ENCODE data around the gene KRT6A. TPM values are rescaled to one million over a fixed set of nuclear protein-coding genes. Genes with fewer than 3 reads are reported as not detected.

Gene KRT6A
- total and polyA plus RNA-seq, 9 of the 15 experiments (the other 6 are each of a cell fraction or from before 2014, with no cell fraction given) = 0.26 TPM; not detected in 8

GRCh38 chr12:52441320-52441911 lies 51.6 kb downstream of the KRT6A start:
- Histone ChIP-seq H3K9me1 (ENCODE audit: control insufficient read depth, insufficient read depth, low read length) (no peaks in the 10 kb centered on the region), H3K27ac (ENCODE audit: extremely low read depth, low read depth, low read length) (no peak overlapping the region), H3K9ac (ENCODE audit: insufficient read depth in 1 of 2, low read depth in 2 of 2, low read length in 2 of 2) (no peak overlapping the region), H3K4me2 (ENCODE audit: insufficient read depth, low read length) (no peak overlapping the region), H3K27me3 (ENCODE audit: control insufficient read depth in 2 of 2, insufficient read depth in 2 of 2, low read length in 2 of 2) (peaks cover 0 to 27% of the 10 kb centered on the region in 2 experiments), H3K4me1 (replicated peaks in 1 of 2; ENCODE audit: control insufficient read depth in 2 of 2, insufficient read depth in 2 of 2, low read length in 2 of 2) (no peaks in the 10 kb centered on the region), H3K4me3 (no peak overlapping the region), H3K9me3 (replicated peaks; ENCODE audit: control insufficient read depth, insufficient read depth, low read depth, low read length) (no peaks in the 10 kb centered on the region), H4K20me1 (replicated peaks; ENCODE audit: control insufficient read depth, insufficient read depth, low read length) (no peaks in the 10 kb centered on the region), H2AFZ (ENCODE audit: low read depth, low read length) (no peak overlapping the region), H3K79me2 (ENCODE audit: control insufficient read depth, insufficient read depth, low read length) (no peaks in the 10 kb centered on the region), H3K36me3 (ENCODE audit: control insufficient read depth, insufficient read depth, low read length) (no peaks in the 10 kb centered on the region)
- no TSS peak for BruUV-seq (replicated peaks)
- FAIRE-seq (no peak), DNase-seq (ENCODE audit: extremely low read depth in 1 of 4, low spot score in 3 of 4) (no peak), ATAC-seq (no peak)
- ChIA-PET CTCF (ENCODE audit: low intra/inter-chr PET ratio) (no interaction called here), POLR2A (interaction anchor here (0.6 kb wide), 1 partner anchor 433 kb away, joined by 3 read pairs; no protein-coding TSS in a partner anchor)
- intact Hi-C loops (cut with micrococcal nuclease) (no loop called here), in situ Hi-C loops (cut with MboI) (no loop called here)
- TF ChIP-seq NFE2L1 (tag; IDR thresholded peaks at IDR 0.05; ENCODE audit: borderline replicate concordance, low read depth) (no peak), NCOA4 (IDR thresholded peaks at IDR 0.05; ENCODE audit: partially characterized antibody) (no peak), PATZ1 (CRISPR knock-in tag; IDR thresholded peaks at IDR 0.05; ENCODE audit: borderline replicate concordance) (no peak), ZNF217 (CRISPR knock-in tag; IDR thresholded peaks at IDR 0.05) (no peak), YY1 (IDR thresholded peaks at IDR 0.05; ENCODE audit: borderline replicate concordance in 1 of 3, control insufficient read depth in 1 of 3, extremely low read depth in 1 of 3, insufficient read depth in 3 of 3, insufficient read length in 1 of 3, insufficient replicate concordance in 2 of 3, low read depth in 1 of 3, low read length in 2 of 3) (no peak), TCFL5 (CRISPR knock-in tag; conservative IDR thresholded peaks at IDR 0.05) (no peak), TGIF2 (CRISPR knock-in tag; IDR thresholded peaks at IDR 0.05) (no peak), HSF4 (CRISPR knock-in tag; IDR thresholded peaks at IDR 0.05; ENCODE audit: borderline replicate concordance) (no peak), RBM25 (IDR thresholded peaks at IDR 0.05; ENCODE audit: low read depth, low read length, severe bottlenecking) (no peak), ZNF121 (CRISPR knock-in tag; conservative IDR thresholded peaks at IDR 0.05) (no peak), PRMT5 (CRISPR knock-in tag; IDR thresholded peaks at IDR 0.05) (no peak), CREBBP (IDR thresholded peaks at IDR 0.05; ENCODE audit: low read depth, low read length) (no peak), SNIP1 (IDR thresholded peaks at IDR 0.05; ENCODE audit: low read depth) (no peak), ZC3H11A (IDR thresholded peaks at IDR 0.05; ENCODE audit: low read depth, low read length) (no peak), CBFB (CRISPR knock-in tag; IDR thresholded peaks at IDR 0.05) (no peak), NEUROD1 (IDR thresholded peaks at IDR 0.05; ENCODE audit: borderline replicate concordance, low read depth, low read length, partially characterized antibody) (no peak), TSHZ1 (CRISPR knock-in tag; IDR thresholded peaks at IDR 0.05) (no peak)
- WGBS (ENCODE audit: insufficient coverage, low coverage, missing lambda C conversion rate) = 0% methylated on average over 9 of the region's 9 CpGs
